ENCODE results near the gene COL1A2. TPM values are rescaled to one million over a fixed set of nuclear protein-coding genes. Genes with fewer than 3 reads are reported as not detected.

COL1A2 gene
- total RNA-seq, 1 experiment from 2014 or later = 3.0 TPM

DNA sequence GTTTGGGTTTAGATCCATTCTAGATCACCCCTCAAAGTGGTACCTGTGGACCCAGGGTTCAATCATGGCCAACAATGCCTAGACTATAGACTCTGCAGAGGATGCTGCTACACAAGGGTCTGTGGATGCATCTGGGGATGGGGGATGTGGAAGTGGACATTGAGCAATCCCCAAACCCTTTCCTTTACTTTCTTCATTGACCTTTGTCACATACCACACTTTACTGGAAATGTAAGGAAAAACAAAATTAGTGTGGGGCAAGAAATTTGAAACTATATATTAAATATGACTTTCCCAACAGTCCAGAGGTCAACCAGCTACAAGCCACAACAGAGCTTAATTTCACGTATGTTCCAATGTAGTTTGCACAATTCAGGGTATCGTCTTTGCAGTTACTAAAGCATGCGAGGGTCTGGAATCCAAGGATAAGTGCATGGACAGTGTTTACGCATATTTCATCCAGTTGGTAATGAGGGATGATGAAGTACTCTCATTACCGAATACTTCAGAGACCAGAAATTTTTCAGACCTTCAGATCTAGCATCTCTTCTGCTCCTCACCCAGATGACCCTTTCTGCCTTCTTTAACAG is 81.7 kb downstream of the COL1A2 start:
- no peak for TF ChIP-seq POLR2A (IDR thresholded peaks at IDR 0.05; ENCODE audit: borderline replicate concordance, extremely low read depth, insufficient read depth, insufficient read length)
- TF ChIP-seq EZH2phosphoT487 (IDR thresholded peaks at IDR 0.05; ENCODE audit: borderline replicate concordance) = no peak
- TF ChIP-seq, protein P1, sequence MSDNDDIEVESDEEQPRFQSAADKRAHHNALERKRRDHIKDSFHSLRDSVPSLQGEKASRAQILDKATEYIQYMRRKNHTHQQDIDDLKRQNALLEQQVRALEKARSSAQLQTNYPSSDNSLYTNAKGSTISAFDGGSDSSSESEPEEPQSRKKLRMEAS (IDR thresholded peaks at IDR 0.05) = no peak
- no peak for TF ChIP-seq EZH2 (IDR thresholded peaks at IDR 0.05)
- no peak for TF ChIP-seq TCF7L2 (IDR thresholded peaks at IDR 0.05; ENCODE audit: borderline replicate concordance, extremely low read depth, insufficient read depth, insufficient read length)
- TF ChIP-seq, protein P2, sequence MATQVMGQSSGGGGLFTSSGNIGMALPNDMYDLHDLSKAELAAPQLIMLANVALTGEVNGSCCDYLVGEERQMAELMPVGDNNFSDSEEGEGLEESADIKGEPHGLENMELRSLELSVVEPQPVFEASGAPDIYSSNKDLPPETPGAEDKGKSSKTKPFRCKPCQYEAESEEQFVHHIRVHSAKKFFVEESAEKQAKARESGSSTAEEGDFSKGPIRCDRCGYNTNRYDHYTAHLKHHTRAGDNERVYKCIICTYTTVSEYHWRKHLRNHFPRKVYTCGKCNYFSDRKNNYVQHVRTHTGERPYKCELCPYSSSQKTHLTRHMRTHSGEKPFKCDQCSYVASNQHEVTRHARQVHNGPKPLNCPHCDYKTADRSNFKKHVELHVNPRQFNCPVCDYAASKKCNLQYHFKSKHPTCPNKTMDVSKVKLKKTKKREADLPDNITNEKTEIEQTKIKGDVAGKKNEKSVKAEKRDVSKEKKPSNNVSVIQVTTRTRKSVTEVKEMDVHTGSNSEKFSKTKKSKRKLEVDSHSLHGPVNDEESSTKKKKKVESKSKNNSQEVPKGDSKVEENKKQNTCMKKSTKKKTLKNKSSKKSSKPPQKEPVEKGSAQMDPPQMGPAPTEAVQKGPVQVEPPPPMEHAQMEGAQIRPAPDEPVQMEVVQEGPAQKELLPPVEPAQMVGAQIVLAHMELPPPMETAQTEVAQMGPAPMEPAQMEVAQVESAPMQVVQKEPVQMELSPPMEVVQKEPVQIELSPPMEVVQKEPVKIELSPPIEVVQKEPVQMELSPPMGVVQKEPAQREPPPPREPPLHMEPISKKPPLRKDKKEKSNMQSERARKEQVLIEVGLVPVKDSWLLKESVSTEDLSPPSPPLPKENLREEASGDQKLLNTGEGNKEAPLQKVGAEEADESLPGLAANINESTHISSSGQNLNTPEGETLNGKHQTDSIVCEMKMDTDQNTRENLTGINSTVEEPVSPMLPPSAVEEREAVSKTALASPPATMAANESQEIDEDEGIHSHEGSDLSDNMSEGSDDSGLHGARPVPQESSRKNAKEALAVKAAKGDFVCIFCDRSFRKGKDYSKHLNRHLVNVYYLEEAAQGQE (IDR thresholded peaks at IDR 0.05; ENCODE audit: low read depth) = no peak
- no peak for TF ChIP-seq RAD21 (IDR thresholded peaks at IDR 0.05; ENCODE audit: low read depth)
- no peak for TF ChIP-seq CEBPB (IDR thresholded peaks at IDR 0.05; ENCODE audit: low read depth)
- TF ChIP-seq ZFX (IDR thresholded peaks at IDR 0.05) = no peak
- no peak for TF ChIP-seq SRF (IDR thresholded peaks at IDR 0.05; ENCODE audit: low read depth)
- TF ChIP-seq, protein P3, sequence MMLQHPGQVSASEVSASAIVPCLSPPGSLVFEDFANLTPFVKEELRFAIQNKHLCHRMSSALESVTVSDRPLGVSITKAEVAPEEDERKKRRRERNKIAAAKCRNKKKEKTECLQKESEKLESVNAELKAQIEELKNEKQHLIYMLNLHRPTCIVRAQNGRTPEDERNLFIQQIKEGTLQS (IDR thresholded peaks at IDR 0.05) = no peak
- TF ChIP-seq CTCF (IDR thresholded peaks at IDR 0.05 in 2 of 3, conservative IDR thresholded peaks at IDR 0.05 in 1 of 3; ENCODE audit: borderline replicate concordance in 1 of 3, insufficient read depth in 1 of 3, low read depth in 2 of 3, low read length in 2 of 3) = no peak
- no peak for TF ChIP-seq ELF1 (IDR thresholded peaks at IDR 0.05; ENCODE audit: borderline replicate concordance, low read depth)
- no peak for TF ChIP-seq ZBTB33 (IDR thresholded peaks at IDR 0.05; ENCODE audit: extremely low read depth, insufficient replicate concordance, low read length)
- TF ChIP-seq CBX3 (IDR thresholded peaks at IDR 0.05; ENCODE audit: low read depth) = no peak
- TF ChIP-seq POLR2AphosphoS5 (IDR thresholded peaks at IDR 0.05; ENCODE audit: low read depth, low read length) = no peak
- no peak for TF ChIP-seq EGR1 (IDR thresholded peaks at IDR 0.05; ENCODE audit: low read depth)
- TF ChIP-seq FOSL1 (IDR thresholded peaks at IDR 0.05; ENCODE audit: low read depth) = no peak
- ChIA-PET RAD21 (ENCODE audit: low non-redundant PET in 1 of 2, low total read pairs in 2 of 2, uncharacterized antibody in 2 of 2, unreplicated experiment in 2 of 2) (no interaction called here), POLR2A (no interaction called here), CTCF (no interaction called here)
- Histone ChIP-seq H3K4me1 (ENCODE audit: control insufficient read depth in 1 of 2, insufficient read depth in 2 of 2, low read length in 2 of 2) (no peaks in the 10 kb centered on the region), H3K9me2 (ENCODE audit: insufficient read depth) (no peaks in the 10 kb centered on the region), H3K79me2 (ENCODE audit: insufficient read depth, low read length) (no peaks in the 10 kb centered on the region), H3K9ac (ENCODE audit: low read length) (no peak overlapping the region), H3K27ac (ENCODE audit: low read depth, low read length) (no peak overlapping the region), H2AFZ (ENCODE audit: low read depth, low read length, poor library complexity, severe bottlenecking) (no peak overlapping the region), H3K36me3 (ENCODE audit: control insufficient read depth in 1 of 2, insufficient read depth in 2 of 2, low read length in 2 of 2) (no peaks in the 10 kb centered on the region), H3K9me3 (ENCODE audit: control insufficient read depth in 1 of 2, insufficient read depth in 1 of 2, low read depth in 1 of 2, low read length in 2 of 2) (no peaks in the 10 kb centered on the region), H4K20me1 (ENCODE audit: insufficient read depth) (no peaks in the 10 kb centered on the region), H3K4me2 (ENCODE audit: low read length) (no peak overlapping the region), H3K27me3 (ENCODE audit: insufficient read depth, low read length) (no peaks in the 10 kb centered on the region), H3K4me3 (replicated peaks in 1 of 2; ENCODE audit: low read depth in 1 of 2, low read length in 2 of 2) (no peak overlapping the region)
- intact Hi-C loops (cut with micrococcal nuclease) = no loop called here
- no peak for DNase-seq (ENCODE audit: low read depth, low spot score)
- no peak for ATAC-seq
- BruUV-seq (replicated peaks) = no TSS peak

Measured in HCT116 (cell line).